Bronchus fibroblast of lung (primary cell): Measurements from ENCODE around the gene HES1. TPM values are rescaled to one million over a fixed set of nuclear protein-coding genes. Genes with fewer than 3 reads are reported as not detected.

ENCODE experiments used
- total RNA-seq: library from RNA; depleted of rRNA; stranded (reverse); fragments of >200 nt; gene quantifications from 2 replicates; pipeline ENCODE4 v1.2.3, GENCODE V29; 2015

The HES1 gene, protein sequence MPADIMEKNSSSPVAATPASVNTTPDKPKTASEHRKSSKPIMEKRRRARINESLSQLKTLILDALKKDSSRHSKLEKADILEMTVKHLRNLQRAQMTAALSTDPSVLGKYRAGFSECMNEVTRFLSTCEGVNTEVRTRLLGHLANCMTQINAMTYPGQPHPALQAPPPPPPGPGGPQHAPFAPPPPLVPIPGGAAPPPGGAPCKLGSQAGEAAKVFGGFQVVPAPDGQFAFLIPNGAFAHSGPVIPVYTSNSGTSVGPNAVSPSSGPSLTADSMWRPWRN
- total RNA-seq: not detected in 2 replicates

DNA sequence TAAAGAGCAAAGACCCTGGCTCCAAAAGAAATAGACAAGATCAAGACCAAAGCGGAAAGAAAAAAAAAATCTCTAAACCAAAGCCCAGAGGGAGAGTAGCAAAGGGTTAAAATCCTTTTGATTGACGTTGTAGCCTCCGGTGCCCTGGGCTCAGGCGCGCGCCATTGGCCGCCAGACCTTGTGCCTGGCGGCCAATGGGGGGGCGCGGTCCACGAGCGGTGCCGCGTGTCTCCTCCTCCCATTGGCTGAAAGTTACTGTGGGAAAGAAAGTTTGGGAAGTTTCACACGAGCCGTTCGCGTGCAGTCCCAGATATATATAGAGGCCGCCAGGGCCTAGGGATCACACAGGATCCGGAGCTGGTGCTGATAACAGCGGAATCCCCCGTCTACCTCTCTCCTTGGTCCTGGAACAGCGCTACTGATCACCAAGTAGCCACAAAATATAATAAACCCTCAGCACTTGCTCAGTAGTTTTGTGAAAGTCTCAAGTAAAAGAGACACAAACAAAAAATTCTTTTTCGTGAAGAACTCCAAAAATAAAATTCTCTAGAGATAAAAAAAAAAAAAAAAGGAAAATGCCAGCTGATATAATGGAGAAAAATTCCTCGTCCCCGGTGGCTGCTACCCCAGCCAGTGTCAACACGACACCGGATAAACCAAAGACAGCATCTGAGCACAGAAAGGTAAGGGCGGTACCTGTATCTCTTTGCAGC is at the start of gene HES1:
Gene HES1, plus strand, starts transcription at position 343 of the 713 bp plus-strand sequence. Its CDS starts 233 bp downstream, at position 576.

Other genes with a start within 250 kb of the HES1 start
- not detected in 2 replicates for gene CPN2, start 215.2 kb downstream of the HES1 start, total RNA-seq
- not detected in 2 replicates for gene LRRC15, start 233.6 kb downstream of the HES1 start, total RNA-seq